Measurements from ENCODE around the gene ZFYVE21.

GRCh38 chr14:103731916-103732867, 16.6 kb downstream of the ZFYVE21 start:
- no peak for TF ChIP-seq CTCF (IDR thresholded peaks at IDR 0.05)
- TF ChIP-seq POLR2A (IDR thresholded peaks at IDR 0.05): no peak
